Right lobe of liver (tissue), 6 donors: Measurements from ENCODE around the gene HERC6. TPM values are rescaled to one million over a fixed set of nuclear protein-coding genes. Genes with fewer than 3 reads are reported as not detected.

Source experiments
- ATAC-seq, 4 donors: fragments of 200-7000 bp; cut with Tn5 transposase; one replicate each; pipeline ENCODE4 v1.9.1; 2020; ENCODE audit warnings: mild to moderate bottlenecking in 4 of 4, moderate library complexity in 4 of 4
- DNase-seq, 3 donors: peaks; one replicate each; pipeline ENCODE4 v3.0.0-alpha.2; 2020
- H3K27ac ChIP-seq, 3 donors: fragments of 200-600 bp; one replicate each; pipeline ENCODE4 v1.8.0; 2022
- H3K27me3 ChIP-seq, 2 donors: fragments of 200-600 bp; one replicate each; pipeline ENCODE4 v1.8.0; 2022
- H3K36me3 ChIP-seq, 4 donors: fragments of 200-600 bp; sonication (generic) in 1 of 4; one replicate each; pipeline versions ENCODE4 v1.5.1 to v1.8.0; 2017 to 2022; ENCODE audit warnings: control low read depth in 1 of 4
- H3K4me1 ChIP-seq, 4 donors: fragments of 200-600 bp; sonication (generic) in 1 of 4; one replicate each; pipeline versions ENCODE4 v1.5.1 to v1.8.0; 2017 to 2022; ENCODE audit warnings: control low read depth in 1 of 4
- H3K4me3 ChIP-seq, 3 donors: fragments of 200-600 bp; one replicate each; pipeline ENCODE4 v1.8.0; 2022
- H3K9me3 ChIP-seq, 4 donors: fragments of 200-600 bp; sonication (generic) in 1 of 4; one replicate each; pipeline versions ENCODE4 v1.5.1 to v1.8.0; 2017 to 2022; ENCODE audit warnings: control low read depth in 1 of 4
- POLR2A ChIP-seq: fragments of 450-650 bp; IDR thresholded peaks from one replicate; pipeline ENCODE4 v1.6.1; 2017; ENCODE audit warnings: antibody characterized with exemption, mild to moderate bottlenecking
- WGBS: methylation state at CpG from one replicate; pipeline ENCODE4 v1.1.6; 2018; ENCODE audit warnings: low coverage, low lambda C conversion rate; ENCODE audit not compliant: insufficient coverage; ENCODE audit errors: missing lambda C conversion rate; 5-methylcytosine and 5-hydroxymethylcytosine counted together
- intact Hi-C, 2 donors: fragments of 100-400 bp; cut with DNase I; formaldehyde crosslinking; loops; one replicate each; pipeline versions ENCODE4 v1.11.2 to v1.14.1; 2022
- total RNA-seq, 6 experiments: library from RNA; depleted of rRNA in 2 of 6; stranded (reverse); fragments of >200 nt in 2 of 6; fragmentation: NEBNext Ultra II Directional in 3 of 6; extraction: Animal tissue kit (Norgen Biotek cat#: 25700) in 3 of 6; gene quantifications; one replicate each; pipeline versions ENCODE4 v1.1.0 to v1.2.4, GENCODE V29; 2016 to 2023
- TF ChIP-seq, protein P1 (sequence below), 4 donors: fragments of 200-600 bp in 3 of 4; fragments of 450-650 bp in 1 of 4; IDR thresholded peaks; one replicate each; pipeline versions ENCODE4 v1.5.1 to v1.8.0; 2016 to 2022; ENCODE audit warnings: antibody characterized with exemption in 4 of 4, mild to moderate bottlenecking in 2 of 4
- donor health status: DM: no; HTN: yes; CAD: no.
- donor health status: DM: no; HTN: no; CAD: no.
- donor health status: DM: no; HTN: no; CAD: no.
- donor health status: DM: no; HTN: yes; CAD: no.
- donor health status: DM: no; HTN: yes; CAD: no.

HERC6 gene
- total RNA-seq, 6 experiments from 2014 or later = 1.7 to 4.2 (median 3.6) TPM

DNA sequence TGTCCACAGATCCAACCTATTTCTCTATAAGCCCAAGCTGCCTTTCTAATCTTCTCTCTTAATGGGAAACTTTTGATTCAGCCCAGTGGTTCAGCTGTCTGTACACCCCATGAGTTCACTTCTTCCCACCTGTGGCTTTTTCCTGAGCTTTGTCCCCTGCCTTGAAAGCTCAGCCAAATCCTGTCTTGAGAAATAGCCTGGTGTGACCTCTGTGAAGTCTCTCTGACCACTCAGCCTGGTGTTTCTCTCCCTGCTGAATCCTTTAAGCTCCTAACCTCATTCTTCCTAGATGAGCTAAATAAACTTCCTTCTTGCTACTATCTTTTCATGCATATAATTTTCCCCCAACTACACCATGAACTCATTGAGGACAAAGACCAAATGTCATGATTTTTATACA, 63.0 kb downstream of the HERC6 start:
- Histone ChIP-seq H3K4me1 (no peaks in the 10 kb centered on the region), H3K9me3 (no peaks in the 10 kb centered on the region), H3K27ac (no peak overlapping the region), H3K4me3 (no peak overlapping the region), H3K36me3 (no peaks in the 10 kb centered on the region), H3K27me3 (no peaks in the 10 kb centered on the region)
- TF ChIP-seq, protein P1, sequence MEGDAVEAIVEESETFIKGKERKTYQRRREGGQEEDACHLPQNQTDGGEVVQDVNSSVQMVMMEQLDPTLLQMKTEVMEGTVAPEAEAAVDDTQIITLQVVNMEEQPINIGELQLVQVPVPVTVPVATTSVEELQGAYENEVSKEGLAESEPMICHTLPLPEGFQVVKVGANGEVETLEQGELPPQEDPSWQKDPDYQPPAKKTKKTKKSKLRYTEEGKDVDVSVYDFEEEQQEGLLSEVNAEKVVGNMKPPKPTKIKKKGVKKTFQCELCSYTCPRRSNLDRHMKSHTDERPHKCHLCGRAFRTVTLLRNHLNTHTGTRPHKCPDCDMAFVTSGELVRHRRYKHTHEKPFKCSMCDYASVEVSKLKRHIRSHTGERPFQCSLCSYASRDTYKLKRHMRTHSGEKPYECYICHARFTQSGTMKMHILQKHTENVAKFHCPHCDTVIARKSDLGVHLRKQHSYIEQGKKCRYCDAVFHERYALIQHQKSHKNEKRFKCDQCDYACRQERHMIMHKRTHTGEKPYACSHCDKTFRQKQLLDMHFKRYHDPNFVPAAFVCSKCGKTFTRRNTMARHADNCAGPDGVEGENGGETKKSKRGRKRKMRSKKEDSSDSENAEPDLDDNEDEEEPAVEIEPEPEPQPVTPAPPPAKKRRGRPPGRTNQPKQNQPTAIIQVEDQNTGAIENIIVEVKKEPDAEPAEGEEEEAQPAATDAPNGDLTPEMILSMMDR (IDR thresholded peaks at IDR 0.05) = no peak
- TF ChIP-seq POLR2A = no peak
- intact Hi-C loops = no loop called here
- DNase-seq (no peak), ATAC-seq (no peak)

DNA sequence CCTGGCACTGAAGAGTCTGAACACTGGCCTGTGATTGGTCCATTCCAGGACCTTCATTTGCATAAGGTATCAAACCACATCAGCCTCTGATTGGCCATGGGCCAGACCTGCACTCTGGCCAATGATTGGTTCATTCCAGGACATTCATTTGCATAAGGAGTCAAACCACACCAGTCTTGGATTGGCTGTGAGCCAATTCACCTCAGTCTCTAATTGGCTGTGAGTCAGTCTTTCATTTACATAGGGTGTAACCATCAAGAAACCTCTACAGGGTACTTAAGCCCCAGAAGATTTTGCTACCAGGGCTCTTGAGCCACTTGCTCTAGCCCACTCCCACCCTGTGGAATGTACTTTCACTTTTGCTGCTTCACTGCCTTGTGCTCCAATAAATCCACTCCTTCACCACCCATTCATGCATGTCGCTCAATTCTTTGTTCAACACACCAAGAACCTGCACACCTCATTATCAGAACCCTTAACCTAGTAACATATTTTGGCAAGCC, 64.1 kb downstream of the HERC6 start:
- DNase-seq = no peak
- TF ChIP-seq, protein P1 (IDR thresholded peaks at IDR 0.05) = no peak
- TF ChIP-seq POLR2A = no peak
- no peaks in the 10 kb centered on the region for H3K36me3 ChIP-seq
- no peak overlapping the region for H3K27ac ChIP-seq
- no peak overlapping the region for H3K4me3 ChIP-seq
- H3K9me3 ChIP-seq = no peaks in the 10 kb centered on the region
- WGBS = 100% methylated on average over 1 of the region's 1 CpG
- H3K4me1 ChIP-seq = no peaks in the 10 kb centered on the region
- H3K27me3 ChIP-seq = no peaks in the 10 kb centered on the region
- intact Hi-C loops = no loop called here
- no peak for ATAC-seq

DNA sequence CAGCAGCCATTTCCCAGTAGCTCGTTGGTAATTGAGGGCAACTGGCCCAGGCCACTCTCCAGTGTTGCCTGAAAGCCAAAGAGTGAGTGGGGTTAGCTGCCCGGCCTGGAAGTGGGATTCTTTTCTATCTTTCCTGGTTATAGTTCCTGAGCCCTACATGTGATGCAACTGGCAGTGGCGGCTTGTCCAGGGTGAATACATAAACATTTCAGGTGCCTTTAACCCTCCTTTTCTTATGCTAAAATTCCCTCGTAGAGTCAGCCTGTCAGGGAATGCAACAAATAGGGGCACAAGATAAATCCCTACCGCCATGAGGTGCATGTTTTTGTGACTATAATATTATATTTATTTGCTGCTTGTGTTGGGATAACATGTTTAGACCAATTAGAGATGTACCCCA, 64.8 kb downstream of the HERC6 start:
- DNase-seq (no peak), ATAC-seq (no peak)
- no peaks in the 10 kb centered on the region for H3K9me3 ChIP-seq
- no peaks in the 10 kb centered on the region for H3K27me3 ChIP-seq
- no peak overlapping the region for H3K27ac ChIP-seq
- WGBS = 85% methylated on average over 2 of the region's 5 CpGs
- intact Hi-C loops = no loop called here
- no peaks in the 10 kb centered on the region for H3K36me3 ChIP-seq
- TF ChIP-seq POLR2A = no peak
- TF ChIP-seq, protein P1 (IDR thresholded peaks at IDR 0.05) = no peak
- no peaks in the 10 kb centered on the region for H3K4me1 ChIP-seq
- no peak overlapping the region for H3K4me3 ChIP-seq

DNA sequence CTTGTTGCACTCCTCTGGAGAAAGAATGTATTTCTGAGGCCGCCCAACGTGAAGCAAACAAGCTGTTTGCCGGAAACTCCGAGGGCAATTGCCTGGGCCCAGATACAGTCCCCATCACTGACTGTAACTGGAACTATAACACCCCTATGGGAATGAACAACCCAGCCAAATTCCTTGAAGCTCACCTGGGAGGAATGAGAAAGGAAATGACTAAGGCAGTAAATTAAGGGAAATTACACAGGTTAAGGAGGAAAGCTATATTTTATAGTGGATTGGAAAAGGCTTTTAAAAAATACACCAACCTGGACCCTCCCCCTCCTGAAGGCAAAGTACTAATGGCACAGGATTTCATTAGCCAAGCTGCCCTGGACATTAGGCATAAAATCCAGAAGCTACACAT, 66.6 kb downstream of the HERC6 start:
- 79% methylated on average over 4 of the region's 4 CpGs for WGBS
- TF ChIP-seq POLR2A = no peak
- TF ChIP-seq, protein P1 (IDR thresholded peaks at IDR 0.05) = no peak
- no peak overlapping the region for H3K27ac ChIP-seq
- H3K9me3 ChIP-seq = no peaks in the 10 kb centered on the region
- intact Hi-C loops = no loop called here
- H3K4me3 ChIP-seq = no peak overlapping the region
- ATAC-seq = no peak
- H3K4me1 ChIP-seq = no peaks in the 10 kb centered on the region
- DNase-seq = no peak
- H3K27me3 ChIP-seq = no peaks in the 10 kb centered on the region
- no peaks in the 10 kb centered on the region for H3K36me3 ChIP-seq

DNA sequence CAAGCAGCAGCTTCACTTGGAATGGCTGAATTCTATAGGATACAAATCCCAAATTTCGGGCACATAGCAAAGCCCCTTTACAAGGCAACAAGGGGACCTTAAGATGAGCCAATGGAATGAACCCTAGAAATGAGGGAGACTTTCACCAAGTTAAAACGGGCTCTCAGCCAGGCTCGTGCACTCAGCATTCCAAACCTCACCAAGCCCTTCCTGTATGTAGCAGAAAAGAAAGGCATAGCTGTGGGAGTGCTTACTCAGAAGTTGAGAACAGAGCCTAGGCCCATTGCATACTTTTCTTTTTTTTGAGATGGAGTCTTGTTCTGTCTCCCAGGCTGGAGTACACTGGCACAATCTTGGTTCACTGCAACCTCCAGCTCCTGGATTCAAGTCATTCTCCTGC, 67.5 kb downstream of the HERC6 start:
- Histone ChIP-seq H3K4me1 (no peaks in the 10 kb centered on the region), H3K36me3 (no peaks in the 10 kb centered on the region), H3K27ac (no peak overlapping the region), H3K4me3 (no peak overlapping the region), H3K9me3 (no peaks in the 10 kb centered on the region), H3K27me3 (no peaks in the 10 kb centered on the region)
- ATAC-seq (no peak), DNase-seq (no peak)
- 46% methylated on average over 2 of the region's 3 CpGs for WGBS
- TF ChIP-seq, protein P1 (IDR thresholded peaks at IDR 0.05) = no peak
- TF ChIP-seq POLR2A = no peak
- intact Hi-C loops = no loop called here
